ENCODE data around the gene SSR4.

GRCh38 chrX:153770601-153771414, 23.7 kb upstream of the SSR4 start:
- TF ChIP-seq, protein P1, sequence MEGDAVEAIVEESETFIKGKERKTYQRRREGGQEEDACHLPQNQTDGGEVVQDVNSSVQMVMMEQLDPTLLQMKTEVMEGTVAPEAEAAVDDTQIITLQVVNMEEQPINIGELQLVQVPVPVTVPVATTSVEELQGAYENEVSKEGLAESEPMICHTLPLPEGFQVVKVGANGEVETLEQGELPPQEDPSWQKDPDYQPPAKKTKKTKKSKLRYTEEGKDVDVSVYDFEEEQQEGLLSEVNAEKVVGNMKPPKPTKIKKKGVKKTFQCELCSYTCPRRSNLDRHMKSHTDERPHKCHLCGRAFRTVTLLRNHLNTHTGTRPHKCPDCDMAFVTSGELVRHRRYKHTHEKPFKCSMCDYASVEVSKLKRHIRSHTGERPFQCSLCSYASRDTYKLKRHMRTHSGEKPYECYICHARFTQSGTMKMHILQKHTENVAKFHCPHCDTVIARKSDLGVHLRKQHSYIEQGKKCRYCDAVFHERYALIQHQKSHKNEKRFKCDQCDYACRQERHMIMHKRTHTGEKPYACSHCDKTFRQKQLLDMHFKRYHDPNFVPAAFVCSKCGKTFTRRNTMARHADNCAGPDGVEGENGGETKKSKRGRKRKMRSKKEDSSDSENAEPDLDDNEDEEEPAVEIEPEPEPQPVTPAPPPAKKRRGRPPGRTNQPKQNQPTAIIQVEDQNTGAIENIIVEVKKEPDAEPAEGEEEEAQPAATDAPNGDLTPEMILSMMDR (IDR thresholded peaks at IDR 0.05; ENCODE audit: control extremely low read depth in 1 of 3, insufficient read depth in 1 of 3, low read depth in 1 of 3, low read length in 3 of 3): no peak
- no peak for TF ChIP-seq EP300 (IDR thresholded peaks at IDR 0.05; ENCODE audit: borderline replicate concordance in 1 of 2, low read depth in 2 of 2, low read length in 2 of 2)
- no peak for TF ChIP-seq KDM5A (IDR thresholded peaks at IDR 0.05; ENCODE audit: low read length)
- TF ChIP-seq TAF1 (IDR thresholded peaks at IDR 0.05; ENCODE audit: low read depth, low read length): no peak
- TF ChIP-seq, protein P2, sequence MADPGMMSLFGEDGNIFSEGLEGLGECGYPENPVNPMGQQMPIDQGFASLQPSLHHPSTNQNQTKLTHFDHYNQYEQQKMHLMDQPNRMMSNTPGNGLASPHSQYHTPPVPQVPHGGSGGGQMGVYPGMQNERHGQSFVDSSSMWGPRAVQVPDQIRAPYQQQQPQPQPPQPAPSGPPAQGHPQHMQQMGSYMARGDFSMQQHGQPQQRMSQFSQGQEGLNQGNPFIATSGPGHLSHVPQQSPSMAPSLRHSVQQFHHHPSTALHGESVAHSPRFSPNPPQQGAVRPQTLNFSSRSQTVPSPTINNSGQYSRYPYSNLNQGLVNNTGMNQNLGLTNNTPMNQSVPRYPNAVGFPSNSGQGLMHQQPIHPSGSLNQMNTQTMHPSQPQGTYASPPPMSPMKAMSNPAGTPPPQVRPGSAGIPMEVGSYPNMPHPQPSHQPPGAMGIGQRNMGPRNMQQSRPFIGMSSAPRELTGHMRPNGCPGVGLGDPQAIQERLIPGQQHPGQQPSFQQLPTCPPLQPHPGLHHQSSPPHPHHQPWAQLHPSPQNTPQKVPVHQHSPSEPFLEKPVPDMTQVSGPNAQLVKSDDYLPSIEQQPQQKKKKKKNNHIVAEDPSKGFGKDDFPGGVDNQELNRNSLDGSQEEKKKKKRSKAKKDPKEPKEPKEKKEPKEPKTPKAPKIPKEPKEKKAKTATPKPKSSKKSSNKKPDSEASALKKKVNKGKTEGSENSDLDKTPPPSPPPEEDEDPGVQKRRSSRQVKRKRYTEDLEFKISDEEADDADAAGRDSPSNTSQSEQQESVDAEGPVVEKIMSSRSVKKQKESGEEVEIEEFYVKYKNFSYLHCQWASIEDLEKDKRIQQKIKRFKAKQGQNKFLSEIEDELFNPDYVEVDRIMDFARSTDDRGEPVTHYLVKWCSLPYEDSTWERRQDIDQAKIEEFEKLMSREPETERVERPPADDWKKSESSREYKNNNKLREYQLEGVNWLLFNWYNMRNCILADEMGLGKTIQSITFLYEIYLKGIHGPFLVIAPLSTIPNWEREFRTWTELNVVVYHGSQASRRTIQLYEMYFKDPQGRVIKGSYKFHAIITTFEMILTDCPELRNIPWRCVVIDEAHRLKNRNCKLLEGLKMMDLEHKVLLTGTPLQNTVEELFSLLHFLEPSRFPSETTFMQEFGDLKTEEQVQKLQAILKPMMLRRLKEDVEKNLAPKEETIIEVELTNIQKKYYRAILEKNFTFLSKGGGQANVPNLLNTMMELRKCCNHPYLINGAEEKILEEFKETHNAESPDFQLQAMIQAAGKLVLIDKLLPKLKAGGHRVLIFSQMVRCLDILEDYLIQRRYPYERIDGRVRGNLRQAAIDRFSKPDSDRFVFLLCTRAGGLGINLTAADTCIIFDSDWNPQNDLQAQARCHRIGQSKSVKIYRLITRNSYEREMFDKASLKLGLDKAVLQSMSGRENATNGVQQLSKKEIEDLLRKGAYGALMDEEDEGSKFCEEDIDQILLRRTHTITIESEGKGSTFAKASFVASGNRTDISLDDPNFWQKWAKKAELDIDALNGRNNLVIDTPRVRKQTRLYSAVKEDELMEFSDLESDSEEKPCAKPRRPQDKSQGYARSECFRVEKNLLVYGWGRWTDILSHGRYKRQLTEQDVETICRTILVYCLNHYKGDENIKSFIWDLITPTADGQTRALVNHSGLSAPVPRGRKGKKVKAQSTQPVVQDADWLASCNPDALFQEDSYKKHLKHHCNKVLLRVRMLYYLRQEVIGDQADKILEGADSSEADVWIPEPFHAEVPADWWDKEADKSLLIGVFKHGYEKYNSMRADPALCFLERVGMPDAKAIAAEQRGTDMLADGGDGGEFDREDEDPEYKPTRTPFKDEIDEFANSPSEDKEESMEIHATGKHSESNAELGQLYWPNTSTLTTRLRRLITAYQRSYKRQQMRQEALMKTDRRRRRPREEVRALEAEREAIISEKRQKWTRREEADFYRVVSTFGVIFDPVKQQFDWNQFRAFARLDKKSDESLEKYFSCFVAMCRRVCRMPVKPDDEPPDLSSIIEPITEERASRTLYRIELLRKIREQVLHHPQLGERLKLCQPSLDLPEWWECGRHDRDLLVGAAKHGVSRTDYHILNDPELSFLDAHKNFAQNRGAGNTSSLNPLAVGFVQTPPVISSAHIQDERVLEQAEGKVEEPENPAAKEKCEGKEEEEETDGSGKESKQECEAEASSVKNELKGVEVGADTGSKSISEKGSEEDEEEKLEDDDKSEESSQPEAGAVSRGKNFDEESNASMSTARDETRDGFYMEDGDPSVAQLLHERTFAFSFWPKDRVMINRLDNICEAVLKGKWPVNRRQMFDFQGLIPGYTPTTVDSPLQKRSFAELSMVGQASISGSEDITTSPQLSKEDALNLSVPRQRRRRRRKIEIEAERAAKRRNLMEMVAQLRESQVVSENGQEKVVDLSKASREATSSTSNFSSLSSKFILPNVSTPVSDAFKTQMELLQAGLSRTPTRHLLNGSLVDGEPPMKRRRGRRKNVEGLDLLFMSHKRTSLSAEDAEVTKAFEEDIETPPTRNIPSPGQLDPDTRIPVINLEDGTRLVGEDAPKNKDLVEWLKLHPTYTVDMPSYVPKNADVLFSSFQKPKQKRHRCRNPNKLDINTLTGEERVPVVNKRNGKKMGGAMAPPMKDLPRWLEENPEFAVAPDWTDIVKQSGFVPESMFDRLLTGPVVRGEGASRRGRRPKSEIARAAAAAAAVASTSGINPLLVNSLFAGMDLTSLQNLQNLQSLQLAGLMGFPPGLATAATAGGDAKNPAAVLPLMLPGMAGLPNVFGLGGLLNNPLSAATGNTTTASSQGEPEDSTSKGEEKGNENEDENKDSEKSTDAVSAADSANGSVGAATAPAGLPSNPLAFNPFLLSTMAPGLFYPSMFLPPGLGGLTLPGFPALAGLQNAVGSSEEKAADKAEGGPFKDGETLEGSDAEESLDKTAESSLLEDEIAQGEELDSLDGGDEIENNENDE (IDR thresholded peaks at IDR 0.05; ENCODE audit: insufficient replicate concordance, low read length): no peak
- TF ChIP-seq HDAC2 (IDR thresholded peaks at IDR 0.05; ENCODE audit: borderline replicate concordance in 1 of 2, low read depth in 2 of 2, low read length in 2 of 2): no peak
- TF ChIP-seq EZH2 (IDR thresholded peaks at IDR 0.05; ENCODE audit: low read depth, low read length, severe bottlenecking): no peak
- TF ChIP-seq POLR2A (IDR thresholded peaks at IDR 0.05; ENCODE audit: control extremely low read depth in 1 of 2, low read depth in 2 of 2, low read length in 2 of 2): no peak
- no peak for TF ChIP-seq POLR2AphosphoS5 (IDR thresholded peaks at IDR 0.05; ENCODE audit: low read depth, low read length)
- no peak for TF ChIP-seq MAFK (IDR thresholded peaks at IDR 0.05; ENCODE audit: low read depth, low read length)
- TF ChIP-seq CBX8 (IDR thresholded peaks at IDR 0.05; ENCODE audit: borderline replicate concordance, low read depth, low read length): no peak
- no peak for TF ChIP-seq TBP (IDR thresholded peaks at IDR 0.05; ENCODE audit: low read depth, low read length)

Measured in H1 (cell line).